Suprapubic skin (tissue), 3 donors: ENCODE data around the gene TSC22D3.

Experiments
- CTCF ChIP-seq, 2 donors: fragments of 200-600 bp in 1 of 2; fragments of 450-650 bp in 1 of 2; sonication (generic) in 1 of 2; IDR thresholded peaks; one replicate each; pipeline ENCODE4 v1.5.1; 2016 to 2019; ENCODE audit warnings: antibody characterized with exemption in 2 of 2, mild to moderate bottlenecking in 1 of 2, moderate library complexity in 1 of 2
- POLR2AphosphoS5 ChIP-seq, 3 donors: sonication (generic); formaldehyde crosslinking; IDR thresholded peaks; one replicate each; pipeline ENCODE4 v1.6.1; 2017; ENCODE audit warnings: antibody characterized with exemption in 3 of 3

- TF ChIP-seq CTCF (IDR thresholded peaks at IDR 0.05) (no peak), POLR2AphosphoS5 (IDR thresholded peaks at IDR 0.05) (no peak)
Measured at GRCh38 chrX:107677909-107678308, 97.7 kb downstream of the TSC22D3 start.
